ENCODE measurements around the gene CD99L2.

CD99L2 gene

GRCh38 chrX:150842198-150842685 lies 56.2 kb downstream of the CD99L2 start:
- H3K9me3 ChIP-seq (ENCODE audit: insufficient read depth, low read depth, low read length), result no peaks in the 10 kb centered on the region
- no peak overlapping the region for H3K4me3 ChIP-seq (ENCODE audit: low read length, poor library complexity, severe bottlenecking)
- no peak for TF ChIP-seq EZH2phosphoT487 (IDR thresholded peaks at IDR 0.05; ENCODE audit: borderline replicate concordance)
- TF ChIP-seq, protein P1, sequence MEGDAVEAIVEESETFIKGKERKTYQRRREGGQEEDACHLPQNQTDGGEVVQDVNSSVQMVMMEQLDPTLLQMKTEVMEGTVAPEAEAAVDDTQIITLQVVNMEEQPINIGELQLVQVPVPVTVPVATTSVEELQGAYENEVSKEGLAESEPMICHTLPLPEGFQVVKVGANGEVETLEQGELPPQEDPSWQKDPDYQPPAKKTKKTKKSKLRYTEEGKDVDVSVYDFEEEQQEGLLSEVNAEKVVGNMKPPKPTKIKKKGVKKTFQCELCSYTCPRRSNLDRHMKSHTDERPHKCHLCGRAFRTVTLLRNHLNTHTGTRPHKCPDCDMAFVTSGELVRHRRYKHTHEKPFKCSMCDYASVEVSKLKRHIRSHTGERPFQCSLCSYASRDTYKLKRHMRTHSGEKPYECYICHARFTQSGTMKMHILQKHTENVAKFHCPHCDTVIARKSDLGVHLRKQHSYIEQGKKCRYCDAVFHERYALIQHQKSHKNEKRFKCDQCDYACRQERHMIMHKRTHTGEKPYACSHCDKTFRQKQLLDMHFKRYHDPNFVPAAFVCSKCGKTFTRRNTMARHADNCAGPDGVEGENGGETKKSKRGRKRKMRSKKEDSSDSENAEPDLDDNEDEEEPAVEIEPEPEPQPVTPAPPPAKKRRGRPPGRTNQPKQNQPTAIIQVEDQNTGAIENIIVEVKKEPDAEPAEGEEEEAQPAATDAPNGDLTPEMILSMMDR (conservative IDR thresholded peaks at IDR 0.05; ENCODE audit: low read length), result no peak
- no peaks in the 10 kb centered on the region for H4K20me1 ChIP-seq (ENCODE audit: insufficient read depth, low read length, poor library complexity, severe bottlenecking)
- H3K9ac ChIP-seq (ENCODE audit: low read depth, low read length, poor library complexity, severe bottlenecking), result no peak overlapping the region
- H3F3A ChIP-seq (ENCODE audit: low read depth), result no peaks in the 10 kb centered on the region
- peaks cover 6% of the 10 kb centered on the region for H3K4me1 ChIP-seq (ENCODE audit: insufficient read depth, low read length, poor library complexity, severe bottlenecking)
- no peaks in the 10 kb centered on the region for H3K9me2 ChIP-seq (replicated peaks; ENCODE audit: low read depth, low read length)
- H3K36me3 ChIP-seq (ENCODE audit: insufficient read depth, low read length), result no peaks in the 10 kb centered on the region
- no peaks in the 10 kb centered on the region for H3K79me2 ChIP-seq (ENCODE audit: insufficient read depth, low read length)
- H2AFZ ChIP-seq (ENCODE audit: low read length), result no peak overlapping the region
- H3K4me2 ChIP-seq (ENCODE audit: low read depth, low read length, poor library complexity, severe bottlenecking), result no peak overlapping the region
- no peaks in the 10 kb centered on the region for H3K27me3 ChIP-seq (ENCODE audit: insufficient read depth, low read length, poor library complexity, severe bottlenecking)

DNA sequence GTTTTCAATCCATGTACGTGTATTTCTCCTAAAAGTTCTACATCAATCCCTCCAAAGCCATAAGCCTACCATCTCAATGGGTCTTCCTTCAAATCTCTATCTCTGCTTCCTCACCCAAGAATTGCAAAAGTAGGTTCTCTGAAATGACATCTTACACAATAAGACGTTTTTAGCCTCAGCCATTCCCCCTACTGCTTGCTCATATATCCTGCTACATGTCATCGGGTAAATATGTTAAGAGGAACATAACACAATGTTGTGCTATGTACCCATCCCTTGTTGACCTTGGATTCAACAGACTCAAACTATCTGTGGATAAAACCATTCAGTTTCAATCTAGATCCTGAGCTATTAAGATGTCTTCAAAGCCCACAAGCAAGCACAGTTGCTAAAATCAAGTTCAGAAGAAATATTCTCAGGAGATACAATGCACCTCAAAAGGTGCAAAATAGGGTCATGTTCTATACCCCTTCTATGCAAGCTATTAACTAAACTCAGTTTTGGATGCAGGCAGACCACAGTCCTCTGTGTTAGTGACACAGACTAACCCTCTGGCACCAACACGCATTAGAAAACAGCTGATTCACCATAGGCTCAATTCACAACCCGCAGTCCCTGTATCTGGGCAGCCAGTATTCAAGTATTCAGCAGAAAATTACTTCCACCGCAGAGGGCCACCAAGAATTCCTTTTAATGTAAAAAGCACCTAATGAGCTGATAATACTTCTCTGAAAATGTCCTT lies 56.8 kb downstream of the CD99L2 start:
- no peak for TF ChIP-seq EZH2phosphoT487 (IDR thresholded peaks at IDR 0.05; ENCODE audit: borderline replicate concordance)
- TF ChIP-seq, protein P1 (conservative IDR thresholded peaks at IDR 0.05; ENCODE audit: low read length), result no peak
- Histone ChIP-seq H3K9me3 (ENCODE audit: insufficient read depth, low read depth, low read length) (no peaks in the 10 kb centered on the region), H3K9ac (ENCODE audit: low read depth, low read length, poor library complexity, severe bottlenecking) (no peak overlapping the region), H3K9me2 (replicated peaks; ENCODE audit: low read depth, low read length) (no peaks in the 10 kb centered on the region), H3K27me3 (ENCODE audit: insufficient read depth, low read length, poor library complexity, severe bottlenecking) (no peaks in the 10 kb centered on the region), H3K79me2 (ENCODE audit: insufficient read depth, low read length) (no peaks in the 10 kb centered on the region), H3K4me3 (ENCODE audit: low read length, poor library complexity, severe bottlenecking) (no peak overlapping the region), H3K4me2 (ENCODE audit: low read depth, low read length, poor library complexity, severe bottlenecking) (no peak overlapping the region), H4K20me1 (ENCODE audit: insufficient read depth, low read length, poor library complexity, severe bottlenecking) (no peaks in the 10 kb centered on the region), H2AFZ (ENCODE audit: low read length) (no peak overlapping the region), H3K4me1 (ENCODE audit: insufficient read depth, low read length, poor library complexity, severe bottlenecking) (peaks cover 6% of the 10 kb centered on the region), H3F3A (ENCODE audit: low read depth) (no peaks in the 10 kb centered on the region), H3K36me3 (ENCODE audit: insufficient read depth, low read length) (no peaks in the 10 kb centered on the region)

DNA sequence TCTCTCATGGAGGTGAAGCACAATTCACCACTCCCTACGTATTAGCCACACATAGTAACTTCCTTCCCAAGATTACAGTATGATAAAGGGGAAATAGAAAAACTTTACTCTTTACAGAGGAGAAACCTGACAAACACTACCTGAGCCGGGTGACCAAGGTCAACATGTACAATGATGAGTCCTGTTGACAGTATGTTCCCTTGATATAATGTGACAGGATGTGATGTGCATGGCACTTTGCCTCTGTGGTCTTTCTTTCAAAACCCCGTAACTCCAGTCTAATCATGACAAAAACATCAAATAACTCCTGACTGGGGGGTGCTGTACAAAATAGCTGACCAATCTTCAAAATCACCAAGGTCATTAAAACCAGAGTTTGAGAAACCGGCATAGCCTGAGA lies 60.6 kb downstream of the CD99L2 start:
- H2AFZ ChIP-seq (ENCODE audit: low read length), result no peak overlapping the region
- H3K79me2 ChIP-seq (ENCODE audit: insufficient read depth, low read length), result no peaks in the 10 kb centered on the region
- no peak overlapping the region for H3K9ac ChIP-seq (ENCODE audit: low read depth, low read length, poor library complexity, severe bottlenecking)
- H3K4me2 ChIP-seq (ENCODE audit: low read depth, low read length, poor library complexity, severe bottlenecking), result no peak overlapping the region
- peaks cover 6% of the 10 kb centered on the region for H3K4me1 ChIP-seq (ENCODE audit: insufficient read depth, low read length, poor library complexity, severe bottlenecking)
- TF ChIP-seq, protein P1 (conservative IDR thresholded peaks at IDR 0.05; ENCODE audit: low read length), result no peak
- no peak for TF ChIP-seq EZH2phosphoT487 (IDR thresholded peaks at IDR 0.05; ENCODE audit: borderline replicate concordance)
- no peaks in the 10 kb centered on the region for H3F3A ChIP-seq (ENCODE audit: low read depth)
- no peaks in the 10 kb centered on the region for H4K20me1 ChIP-seq (ENCODE audit: insufficient read depth, low read length, poor library complexity, severe bottlenecking)
- H3K9me3 ChIP-seq (ENCODE audit: insufficient read depth, low read depth, low read length), result no peaks in the 10 kb centered on the region
- no peak overlapping the region for H3K4me3 ChIP-seq (ENCODE audit: low read length, poor library complexity, severe bottlenecking)
- H3K36me3 ChIP-seq (ENCODE audit: insufficient read depth, low read length), result no peaks in the 10 kb centered on the region
- H3K27me3 ChIP-seq (ENCODE audit: insufficient read depth, low read length, poor library complexity, severe bottlenecking), result no peaks in the 10 kb centered on the region
- no peaks in the 10 kb centered on the region for H3K9me2 ChIP-seq (replicated peaks; ENCODE audit: low read depth, low read length)

Data from Loucy (cell line).